ENCODE measurements around the gene CHI3L1.

Gene CHI3L1

GRCh38 chr1:203149188-203149840 is 37.2 kb downstream of the CHI3L1 start:
- TF ChIP-seq CTCF (IDR thresholded peaks at IDR 0.05; ENCODE audit: low read depth, low read length): no peak
- H3K4me3 ChIP-seq (ENCODE audit: low read depth, low read length): no peak overlapping the region

- H3K4me3 ChIP-seq (ENCODE audit: low read depth, low read length): no peak overlapping the region
Observed at GRCh38 chr1:203148579-203148978, 37.9 kb downstream of the CHI3L1 start.

GRCh38 chr1:203148127-203148526 is 38.4 kb downstream of the CHI3L1 start:
- TF ChIP-seq CTCF (IDR thresholded peaks at IDR 0.05; ENCODE audit: low read depth, low read length): peak; percentile 12; the same call in 1 of the 2 replicates

More at GRCh38 chr1:203148579-203148978, 37.9 kb downstream of the CHI3L1 start:
- TF ChIP-seq CTCF (IDR thresholded peaks at IDR 0.05; ENCODE audit: low read depth, low read length): no peak

GRCh38 chr1:203147376-203147775 is 39.1 kb downstream of the CHI3L1 start:
- H3K4me3 ChIP-seq (ENCODE audit: low read depth, low read length): no peak overlapping the region
- no peak for TF ChIP-seq CTCF (IDR thresholded peaks at IDR 0.05; ENCODE audit: low read depth, low read length)

More at GRCh38 chr1:203148127-203148526, 38.4 kb downstream of the CHI3L1 start:
- H3K4me3 ChIP-seq (ENCODE audit: low read depth, low read length): no peak overlapping the region

GRCh38 chr1:203146537-203146936 is 40.0 kb downstream of the CHI3L1 start:
- no peak for TF ChIP-seq CTCF (IDR thresholded peaks at IDR 0.05; ENCODE audit: low read depth, low read length)

GRCh38 chr1:203146042-203146369 is 40.5 kb downstream of the CHI3L1 start:
- no peak for TF ChIP-seq CTCF (IDR thresholded peaks at IDR 0.05; ENCODE audit: low read depth, low read length)

More at GRCh38 chr1:203146537-203146936, 40.0 kb downstream of the CHI3L1 start:
- no peak overlapping the region for H3K4me3 ChIP-seq (ENCODE audit: low read depth, low read length)

GRCh38 chr1:203145321-203146041 is 41.0 kb downstream of the CHI3L1 start:
- no peak for TF ChIP-seq CTCF (IDR thresholded peaks at IDR 0.05; ENCODE audit: low read depth, low read length)
- H3K4me3 ChIP-seq (ENCODE audit: low read depth, low read length): no peak overlapping the region

More at GRCh38 chr1:203146042-203146369, 40.5 kb downstream of the CHI3L1 start:
- no peak overlapping the region for H3K4me3 ChIP-seq (ENCODE audit: low read depth, low read length)

Data from WI38 (cell line).